IMR-90 (cell line): Measurements from ENCODE around the gene NIBAN1. TPM values are rescaled to one million over a fixed set of nuclear protein-coding genes. Genes with fewer than 3 reads are reported as not detected.

ENCODE experiments used
- ATAC-seq: fragments of 200-7000 bp; cut with Tn5 transposase; 2 replicates; pipeline ENCODE4 v1.9.1; 2020; ENCODE audit warnings: low read depth, mild to moderate bottlenecking, moderate library complexity
- BruUV-seq: library from RNA; stranded (reverse); fragments of 400-500 nt; replicated peaks from 2 replicates; lab custom pipeline; 2021; lab: Mats Ljungman, UMichigan
- CTCF ChIA-PET: fragments of 300-600 bp; formaldehyde crosslinking; extraction: SDS; loops from one replicate; lab custom pipeline; 2021; ENCODE audit warnings: antibody characterized with exemption; lab: Yijun Ruan, JAX
- POLR2A ChIA-PET: fragments of 300-600 bp; sonication (Branson Sonifier 250); formaldehyde crosslinking; loops from one replicate; lab custom pipeline; 2022; ENCODE audit warnings: antibody characterized with exemption; ENCODE audit not compliant: unreplicated experiment; lab: Charles Lee
- DNase-seq: peaks from one replicate; pipeline ENCODE4 v3.0.0; 2013
- H2AFZ ChIP-seq: replicated peaks from 2 replicates; pipeline ENCODE3; 2013; ENCODE audit warnings: low read length, mild to moderate bottlenecking; ENCODE audit not compliant: poor library complexity
- H2AK5ac ChIP-seq: 2 replicates; pipeline ENCODE4 v1.6.1; 2013; ENCODE audit warnings: low read depth, low read length, inconsistent platforms
- H2AK9ac ChIP-seq: replicated peaks from 2 replicates; pipeline ENCODE3; 2013; ENCODE audit warnings: mild to moderate bottlenecking, low read depth, low read length, moderate library complexity; ENCODE audit not compliant: poor library complexity
- H2BK120ac ChIP-seq: 2 replicates; pipeline ENCODE4 v1.6.1; 2013; ENCODE audit warnings: low read depth, low read length, inconsistent platforms
- H2BK15ac ChIP-seq: 3 replicates; pipeline ENCODE4 v1.6.1; 2013; ENCODE audit warnings: low read depth, low read length, inconsistent platforms
- H2BK20ac ChIP-seq: 2 replicates; pipeline ENCODE4 v1.6.1; 2013; ENCODE audit warnings: low read depth, mild to moderate bottlenecking, inconsistent platforms, low read length, moderate library complexity
- H2BK5ac ChIP-seq: 2 replicates; pipeline ENCODE4 v1.6.1; 2013; ENCODE audit warnings: mild to moderate bottlenecking, low read depth, low read length, inconsistent platforms; ENCODE audit not compliant: poor library complexity, severe bottlenecking
- H3K14ac ChIP-seq: replicated peaks from 2 replicates; pipeline ENCODE4 v1.6.1; 2013; ENCODE audit warnings: low read depth, low read length, inconsistent platforms
- H3K18ac ChIP-seq: 2 replicates; pipeline ENCODE4 v1.6.1; 2013; ENCODE audit warnings: low read depth, low read length, control low read depth
- H3K23ac ChIP-seq: 2 replicates; pipeline ENCODE4 v1.6.1; 2013; ENCODE audit warnings: low read depth, low read length, inconsistent platforms
- H3K27ac ChIP-seq: 2 replicates; pipeline ENCODE4 v1.5.1; 2013; ENCODE audit warnings: mild to moderate bottlenecking, control low read depth, low read length; ENCODE audit not compliant: insufficient read depth
- H3K27me3 ChIP-seq: 2 replicates; pipeline ENCODE4 v1.6.1; 2013; ENCODE audit warnings: low read length; ENCODE audit not compliant: control insufficient read depth, insufficient read depth
- H3K36me3 ChIP-seq: 2 replicates; pipeline ENCODE4 v1.6.1; 2013; ENCODE audit warnings: low read length, mixed read lengths; ENCODE audit not compliant: control insufficient read depth, insufficient read depth
- H3K4ac ChIP-seq: 2 replicates; pipeline ENCODE4 v1.6.1; 2013; ENCODE audit warnings: low read depth, low read length, inconsistent platforms
- H3K4me1 ChIP-seq: 2 replicates; pipeline ENCODE4 v1.6.1; 2013; ENCODE audit warnings: low read length, mixed read lengths; ENCODE audit not compliant: control insufficient read depth, insufficient read depth
- H3K4me2 ChIP-seq: 2 replicates; pipeline ENCODE4 v1.6.1; 2013; ENCODE audit warnings: low read depth, mild to moderate bottlenecking, control low read depth, low read length, moderate library complexity
- H3K4me3 ChIP-seq: 2 replicates; pipeline ENCODE4 v1.5.1; 2013; ENCODE audit warnings: low read depth, mild to moderate bottlenecking, control low read depth, low read length, moderate library complexity; ENCODE audit not compliant: insufficient read depth
- H3K56ac ChIP-seq: 2 replicates; pipeline ENCODE4 v1.6.1; 2013; ENCODE audit warnings: low read length, inconsistent platforms; ENCODE audit not compliant: insufficient read depth; ENCODE audit errors: extremely low read depth
- H3K79me1 ChIP-seq, 2 experiments: 2 replicates each; pipeline ENCODE4 v1.6.1; 2013; ENCODE audit warnings: low read length in 2 of 2, inconsistent platforms in 1 of 2, low read depth in 1 of 2
- H3K9ac ChIP-seq: 2 replicates; pipeline ENCODE4 v1.6.1; 2013; ENCODE audit warnings: low read depth, low read length, control low read depth
- H3K9me1 ChIP-seq: 2 replicates; pipeline ENCODE4 v1.6.1; 2013; ENCODE audit warnings: low read length, inconsistent platforms; ENCODE audit not compliant: insufficient read depth
- H3K9me3 ChIP-seq: 2 replicates; pipeline ENCODE4 v1.6.1; 2013; ENCODE audit warnings: low read length; ENCODE audit not compliant: control insufficient read depth, insufficient read depth
- H4K20me1 ChIP-seq: 2 replicates; pipeline ENCODE4 v1.6.1; 2013; ENCODE audit warnings: low read length, inconsistent platforms; ENCODE audit not compliant: insufficient read depth
- H4K5ac ChIP-seq: 2 replicates; pipeline ENCODE4 v1.6.1; 2013; ENCODE audit warnings: mild to moderate bottlenecking, low read depth, low read length, control low read depth
- H4K8ac ChIP-seq, 2 experiments: 2 replicates each; pipeline ENCODE4 v1.6.1; 2013; ENCODE audit warnings: low read depth in 2 of 2, low read length in 2 of 2, control low read depth in 1 of 2, inconsistent platforms in 1 of 2
- H4K91ac ChIP-seq: 2 replicates; pipeline ENCODE4 v1.6.1; 2013; ENCODE audit warnings: low read depth, low read length, inconsistent platforms; ENCODE audit not compliant: insufficient read depth
- BHLHE40 ChIP-seq: fragments of 150-350 bp; IDR thresholded peaks from 2 replicates; pipeline ENCODE4 v1.6.1; 2016; ENCODE audit warnings: mild to moderate bottlenecking, low read depth, low read length
- CEBPB ChIP-seq: IDR thresholded peaks from 2 replicates; pipeline ENCODE4 v1.6.1; 2012; ENCODE audit warnings: low read depth, low read length, improper control_type of control experiment
- CHD1 ChIP-seq: IDR thresholded peaks from 2 replicates; pipeline ENCODE4 v1.6.1; 2012; ENCODE audit warnings: low read depth, low read length, improper control_type of control experiment
- FOS ChIP-seq: fragments of 150-350 bp; IDR thresholded peaks from 2 replicates; pipeline ENCODE4 v1.6.1; 2016; ENCODE audit warnings: low read depth, low read length
- MAFK ChIP-seq: IDR thresholded peaks from 2 replicates; pipeline ENCODE4 v1.6.1; 2012; ENCODE audit warnings: low read depth, low read length, improper control_type of control experiment
- MAZ ChIP-seq: IDR thresholded peaks from 2 replicates; pipeline ENCODE4 v1.6.1; 2012; ENCODE audit warnings: low read depth, mild to moderate bottlenecking, low read length, improper control_type of control experiment, moderate library complexity, borderline replicate concordance
- MXI1 ChIP-seq: IDR thresholded peaks from 2 replicates; pipeline ENCODE4 v1.6.1; 2012; ENCODE audit warnings: low read depth, mild to moderate bottlenecking, low read length, moderate library complexity, borderline replicate concordance
- NFE2L2 ChIP-seq: fragments of 150-350 bp; IDR thresholded peaks from 2 replicates; pipeline ENCODE4 v1.6.1; 2016; ENCODE audit warnings: low read depth, mild to moderate bottlenecking, low read length
- POLR2A ChIP-seq: IDR thresholded peaks from 2 replicates; pipeline ENCODE4 v1.6.1; 2012; ENCODE audit warnings: mild to moderate bottlenecking, low read depth, low read length
- RAD21 ChIP-seq: IDR thresholded peaks from 2 replicates; pipeline ENCODE4 v1.6.1; 2012; ENCODE audit warnings: low read length, improper control_type of control experiment
- RCOR1 ChIP-seq: IDR thresholded peaks from 2 replicates; pipeline ENCODE4 v1.6.1; 2012; ENCODE audit warnings: mild to moderate bottlenecking, low read length, improper control_type of control experiment; ENCODE audit not compliant: insufficient replicate concordance
- RFX5 ChIP-seq: IDR thresholded peaks from 2 replicates; pipeline ENCODE4 v1.8.0; 2012; ENCODE audit warnings: low read depth, mild to moderate bottlenecking, low read length, moderate library complexity
- SMC3 ChIP-seq: fragments of 150-350 bp; IDR thresholded peaks from 2 replicates; pipeline ENCODE4 v1.6.1; 2016; ENCODE audit warnings: low read depth, mild to moderate bottlenecking, antibody characterized with exemption, low read length, moderate library complexity
- WGBS, 2 experiments: methylation state at CpG; one replicate each; pipeline versions ENCODE4 v1.1.5 to v1.1.7; 2013; ENCODE audit warnings: missing lambda C conversion rate in 2 of 2; ENCODE audit not compliant: insufficient read length in 1 of 2; ENCODE audit errors: extremely low coverage in 2 of 2; 5-methylcytosine and 5-hydroxymethylcytosine counted together
- dilution Hi-C: fragments of 300-500 bp; cut with HindIII; formaldehyde crosslinking; loops from one replicate; pipeline ENCODE4 v1.14.3; 2018; ENCODE audit warnings: low sequenced_read_pairs; ENCODE audit not compliant: unreplicated experiment
- in situ Hi-C: fragments of 300-500 bp; cut with MboI; formaldehyde crosslinking; loops from 3 replicates; pipeline ENCODE4 v1.14.3; 2019; ENCODE audit warnings: low sequenced_read_pairs, inconsistent platforms, mixed read lengths
- intact Hi-C: fragments of 100-400 bp; cut with micrococcal nuclease; formaldehyde crosslinking; loops from 2 replicates; pipeline ENCODE4 v1.10.0; 2022
- polyA plus RNA-seq, 3 experiments: library from polyadenylated mRNA; depleted of rRNA; stranded (reverse); fragments of >200 nt; gene quantifications; 2 replicates each; pipeline ENCODE4 v1.2.3, GENCODE V29; 2012; ENCODE audit warnings: low replicate concordance in 1 of 3
- total RNA-seq: library from RNA; depleted of rRNA; stranded (reverse); fragments of >200 nt; gene quantifications from 2 replicates; pipeline ENCODE4 v1.2.3, GENCODE V29; 2012
- TF ChIP-seq, protein P1 (sequence below): fragments of 150-350 bp; IDR thresholded peaks from 2 replicates; pipeline ENCODE4 v1.6.1; 2016; ENCODE audit warnings: low read depth, mild to moderate bottlenecking, low read length, moderate library complexity, borderline replicate concordance
- TF ChIP-seq, protein P2 (sequence below): conservative IDR thresholded peaks from 2 replicates; pipeline ENCODE4 v1.5.1; 2012; ENCODE audit warnings: mild to moderate bottlenecking, low read depth, low read length, improper control_type of control experiment

NIBAN1 gene
- total and polyA plus RNA-seq, 2 of the 4 experiments (the other 2 are of a cell fraction), result 4.0 to 10.0 TPM

DNA sequence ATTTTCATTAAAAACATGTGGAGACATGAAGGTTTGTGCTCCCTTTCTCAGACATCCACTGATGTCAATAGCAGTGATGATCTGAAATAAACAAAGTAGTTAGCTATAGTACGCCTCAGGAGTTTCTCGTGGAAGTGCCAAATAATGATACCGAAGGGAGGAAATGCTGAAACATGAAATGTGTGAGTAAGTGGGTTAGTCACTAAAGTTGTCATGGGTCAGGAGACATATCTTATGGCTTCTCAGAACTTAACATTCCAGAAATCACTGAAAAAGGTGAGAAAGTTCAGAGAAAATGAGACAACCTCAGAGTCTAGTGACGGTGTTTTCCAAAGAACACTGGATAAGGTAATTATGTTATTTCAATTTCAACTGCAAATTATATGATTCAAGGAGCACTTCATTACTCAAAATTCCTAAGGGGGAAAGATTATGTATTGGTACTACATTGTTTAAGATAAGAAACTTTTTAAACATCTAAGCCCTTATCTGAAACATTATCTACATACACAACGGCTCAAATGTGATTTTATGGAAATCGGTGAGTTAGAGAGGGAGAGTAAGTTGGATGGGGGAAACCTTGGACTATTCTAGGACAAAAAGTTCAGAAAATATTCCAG lies 20.6 kb downstream of the NIBAN1 start (continued):
- TF ChIP-seq CHD1, result no peak

DNA sequence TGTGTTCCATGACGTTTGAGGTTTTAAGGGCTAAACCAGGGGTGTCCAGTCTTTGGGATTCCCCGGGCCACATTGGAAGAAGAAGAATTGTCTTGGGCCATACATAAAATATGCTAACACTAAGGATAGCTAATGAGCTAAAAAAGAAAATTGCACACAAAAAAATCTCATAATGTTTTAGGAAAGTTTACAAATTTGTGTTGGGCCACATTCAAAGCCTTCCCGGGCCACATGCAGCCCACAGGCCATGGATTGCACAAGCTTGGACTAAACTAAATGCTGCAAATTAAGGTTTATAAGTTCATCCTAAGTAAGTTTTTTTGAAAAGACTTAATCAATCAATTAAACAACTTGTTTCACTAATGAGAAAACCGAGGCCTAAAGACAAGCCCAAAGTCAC lies 21.9 kb downstream of the NIBAN1 start:
- Histone ChIP-seq H4K5ac (no peak overlapping the region), H3K4me1 (no peaks in the 10 kb centered on the region), H3K4me3 (no peak overlapping the region), H3K27me3 (no peaks in the 10 kb centered on the region), H3K36me3 (no peaks in the 10 kb centered on the region; the same call in 1 of the 2 replicates), H3K9ac (no peak overlapping the region), H2BK120ac (no peak overlapping the region), H3K14ac (no peak overlapping the region), H2BK15ac (no peak overlapping the region), H3K9me1 (peaks cover 4% of the 10 kb centered on the region), H2BK5ac (no peak overlapping the region), H2AFZ (no peak overlapping the region), H3K18ac (no peak overlapping the region), H3K23ac (no peak overlapping the region), H2BK20ac (no peak overlapping the region), H4K8ac (no peak overlapping the region), H3K27ac (no peak overlapping the region), H4K20me1 (no peaks in the 10 kb centered on the region), H2AK9ac (no peak overlapping the region), H3K4me2 (no peak overlapping the region), H4K91ac (no peak overlapping the region), H3K79me1 (peaks cover 9 to 41% of the 10 kb centered on the region in 2 experiments), H3K56ac (no peak overlapping the region), H3K4ac (no peak overlapping the region), H2AK5ac (no peak overlapping the region), H3K9me3 (no peaks in the 10 kb centered on the region)
- no peak for ATAC-seq
- POLR2A ChIA-PET, result no interaction called here
- in situ Hi-C loops (no loop called here), dilution Hi-C loops (no loop called here), intact Hi-C loops (no loop called here)
- WGBS, 2 experiments, result 80% methylated on average over 1 of the region's 4 CpGs; no CpG with 5 or more reads in 1 of the 2 experiments
- CTCF ChIA-PET, result no interaction called here
- DNase-seq, result no peak
- BruUV-seq, result no TSS peak
- TF ChIP-seq MAFK, result no peak
- TF ChIP-seq, protein P1, sequence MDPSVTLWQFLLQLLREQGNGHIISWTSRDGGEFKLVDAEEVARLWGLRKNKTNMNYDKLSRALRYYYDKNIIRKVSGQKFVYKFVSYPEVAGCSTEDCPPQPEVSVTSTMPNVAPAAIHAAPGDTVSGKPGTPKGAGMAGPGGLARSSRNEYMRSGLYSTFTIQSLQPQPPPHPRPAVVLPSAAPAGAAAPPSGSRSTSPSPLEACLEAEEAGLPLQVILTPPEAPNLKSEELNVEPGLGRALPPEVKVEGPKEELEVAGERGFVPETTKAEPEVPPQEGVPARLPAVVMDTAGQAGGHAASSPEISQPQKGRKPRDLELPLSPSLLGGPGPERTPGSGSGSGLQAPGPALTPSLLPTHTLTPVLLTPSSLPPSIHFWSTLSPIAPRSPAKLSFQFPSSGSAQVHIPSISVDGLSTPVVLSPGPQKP, result no peak
- TF ChIP-seq MXI1, result no peak
- TF ChIP-seq MAZ, result no peak
- no peak for TF ChIP-seq RCOR1
- TF ChIP-seq RFX5, result no peak
- no peak for TF ChIP-seq SMC3
- TF ChIP-seq FOS, result no peak
- TF ChIP-seq CEBPB, result no peak
- TF ChIP-seq, protein P2, sequence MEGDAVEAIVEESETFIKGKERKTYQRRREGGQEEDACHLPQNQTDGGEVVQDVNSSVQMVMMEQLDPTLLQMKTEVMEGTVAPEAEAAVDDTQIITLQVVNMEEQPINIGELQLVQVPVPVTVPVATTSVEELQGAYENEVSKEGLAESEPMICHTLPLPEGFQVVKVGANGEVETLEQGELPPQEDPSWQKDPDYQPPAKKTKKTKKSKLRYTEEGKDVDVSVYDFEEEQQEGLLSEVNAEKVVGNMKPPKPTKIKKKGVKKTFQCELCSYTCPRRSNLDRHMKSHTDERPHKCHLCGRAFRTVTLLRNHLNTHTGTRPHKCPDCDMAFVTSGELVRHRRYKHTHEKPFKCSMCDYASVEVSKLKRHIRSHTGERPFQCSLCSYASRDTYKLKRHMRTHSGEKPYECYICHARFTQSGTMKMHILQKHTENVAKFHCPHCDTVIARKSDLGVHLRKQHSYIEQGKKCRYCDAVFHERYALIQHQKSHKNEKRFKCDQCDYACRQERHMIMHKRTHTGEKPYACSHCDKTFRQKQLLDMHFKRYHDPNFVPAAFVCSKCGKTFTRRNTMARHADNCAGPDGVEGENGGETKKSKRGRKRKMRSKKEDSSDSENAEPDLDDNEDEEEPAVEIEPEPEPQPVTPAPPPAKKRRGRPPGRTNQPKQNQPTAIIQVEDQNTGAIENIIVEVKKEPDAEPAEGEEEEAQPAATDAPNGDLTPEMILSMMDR, result no peak
- no peak for TF ChIP-seq CHD1
- TF ChIP-seq BHLHE40, result no peak
- TF ChIP-seq POLR2A, result no peak
- TF ChIP-seq RAD21, result no peak
- TF ChIP-seq NFE2L2, result no peak
